Liver (tissue), 9 donors: Measurements from ENCODE around the gene ERO1B. TPM values are rescaled to one million over a fixed set of nuclear protein-coding genes. Genes with fewer than 3 reads are reported as not detected.

Source experiments
- DNase-seq: peaks from one replicate; pipeline ENCODE4 v3.0.0-alpha.2; 2017; ENCODE audit warnings: low spot score
- H3K27ac ChIP-seq, 2 donors: one replicate each; pipeline ENCODE4 v1.7.0; 2013; ENCODE audit warnings: inconsistent platforms in 2 of 2, low read length in 2 of 2, control low read depth in 1 of 2, low read depth in 1 of 2, mild to moderate bottlenecking in 1 of 2
- H3K27me3 ChIP-seq, 4 donors: one replicate each; pipeline versions ENCODE4 v1.6.1 to v1.7.0; 2013; ENCODE audit warnings: low read length in 3 of 4, inconsistent platforms in 1 of 4, mild to moderate bottlenecking in 1 of 4, moderate library complexity in 1 of 4; ENCODE audit not compliant: control insufficient read depth in 4 of 4, insufficient read depth in 4 of 4
- H3K36me3 ChIP-seq, 4 donors: one replicate each; pipeline versions ENCODE4 v1.6.1 to v1.7.0; 2013; ENCODE audit warnings: low read length in 3 of 4, mild to moderate bottlenecking in 3 of 4, low read depth in 1 of 4, moderate library complexity in 1 of 4; ENCODE audit not compliant: control insufficient read depth in 4 of 4, insufficient read depth in 3 of 4
- H3K4me1 ChIP-seq, 4 donors: one replicate each; pipeline versions ENCODE4 v1.6.1 to v1.7.0; 2013; ENCODE audit warnings: low read length in 3 of 4, mild to moderate bottlenecking in 3 of 4, moderate library complexity in 1 of 4; ENCODE audit not compliant: control insufficient read depth in 4 of 4, insufficient read depth in 4 of 4
- H3K4me3 ChIP-seq, 3 donors: one replicate each; pipeline versions ENCODE4 v1.6.1 to v1.7.0; 2013; ENCODE audit warnings: low read length in 3 of 3, control low read depth in 1 of 3, low read depth in 1 of 3, mild to moderate bottlenecking in 1 of 3
- H3K9ac ChIP-seq, 2 donors: one replicate each; pipeline ENCODE4 v1.7.0; 2013; ENCODE audit warnings: low read length in 2 of 2, mild to moderate bottlenecking in 2 of 2, moderate library complexity in 2 of 2, control low read depth in 1 of 2, low read depth in 1 of 2
- H3K9me3 ChIP-seq, 4 donors: one replicate each; pipeline versions ENCODE4 v1.6.1 to v1.7.0; 2013; ENCODE audit warnings: low read length in 3 of 4; ENCODE audit not compliant: control insufficient read depth in 4 of 4
- ATF3 ChIP-seq: IDR thresholded peaks from 2 replicates; pipeline ENCODE4 v1.6.1; 2016; ENCODE audit warnings: antibody characterized with exemption
- CTCF ChIP-seq: fragments of 150-350 bp; IDR thresholded peaks from 2 replicates; pipeline ENCODE4 v1.5.1; 2017; ENCODE audit warnings: improper control_type of control experiment, low read depth, low read length; ENCODE audit not compliant: missing input control
- EGR1 ChIP-seq, 2 donors: IDR thresholded peaks; 2 replicates each; pipeline ENCODE4 v1.6.1; 2016 to 2018; ENCODE audit warnings: antibody characterized with exemption in 2 of 2, low read depth in 2 of 2
- FOXA1 ChIP-seq: IDR thresholded peaks from 2 replicates; pipeline ENCODE4 v1.6.1; 2016; ENCODE audit warnings: antibody characterized with exemption
- GABPA ChIP-seq, 2 donors: IDR thresholded peaks in 1 of 2; conservative IDR thresholded peaks in 1 of 2; 2 replicates each; pipeline ENCODE4 v1.6.1; 2016; ENCODE audit warnings: antibody characterized with exemption in 2 of 2, mild to moderate bottlenecking in 1 of 2, moderate library complexity in 1 of 2
- HNF4A ChIP-seq, 2 donors: conservative IDR thresholded peaks; 2 replicates each; pipeline ENCODE4 v1.6.1; 2016; ENCODE audit warnings: antibody characterized with exemption in 2 of 2, mild to moderate bottlenecking in 2 of 2
- HNF4G ChIP-seq: IDR thresholded peaks from 2 replicates; pipeline ENCODE4 v1.6.1; 2016; ENCODE audit warnings: antibody characterized with exemption
- JUND ChIP-seq, 2 donors: IDR thresholded peaks; 2 replicates each; pipeline ENCODE4 v1.6.1; 2016; ENCODE audit warnings: antibody characterized with exemption in 2 of 2
- NR2F2 ChIP-seq: IDR thresholded peaks from 2 replicates; pipeline ENCODE4 v1.6.1; 2016; ENCODE audit warnings: antibody characterized with exemption
- RAD21 ChIP-seq, 2 donors: IDR thresholded peaks; 2 replicates each; pipeline ENCODE4 v1.6.1; 2016; ENCODE audit warnings: antibody characterized with exemption in 2 of 2, mild to moderate bottlenecking in 2 of 2
- RXRA ChIP-seq, 2 donors: IDR thresholded peaks; 2 replicates each; pipeline ENCODE4 v1.6.1; 2017 to 2018; ENCODE audit warnings: antibody characterized with exemption in 2 of 2, mild to moderate bottlenecking in 1 of 2
- SP1 ChIP-seq: IDR thresholded peaks from 2 replicates; pipeline ENCODE4 v1.6.1; 2018; ENCODE audit warnings: antibody characterized with exemption, mild to moderate bottlenecking
- TAF1 ChIP-seq: conservative IDR thresholded peaks from 2 replicates; pipeline ENCODE4 v1.6.1; 2016; ENCODE audit warnings: antibody characterized with exemption, mild to moderate bottlenecking
- YY1 ChIP-seq: IDR thresholded peaks from 2 replicates; pipeline ENCODE4 v1.6.1; 2016; ENCODE audit warnings: antibody characterized with exemption, mild to moderate bottlenecking
- WGBS: extraction: QIAGEN DNeasy Blood & Tissue Kit; methylation state at CpG from one replicate; pipeline ENCODE4 v1.1.7; 2013; 5-methylcytosine and 5-hydroxymethylcytosine counted together
- polyA plus RNA-seq, 2 donors: library from polyadenylated mRNA; stranded (reverse) in 1 of 2; unstranded in 1 of 2; fragments of 200-250 nt in 1 of 2; fragments of >200 nt in 1 of 2; fragmentation: Nextera tagmentation in 1 of 2; extraction: Ambion mirVana in 1 of 2; gene quantifications; one replicate each; pipeline versions ENCODE4 v1.2.1 to v1.2.3, GENCODE V29; 2013 to 2015
- total RNA-seq, 2 donors: library from RNA; depleted of rRNA; stranded (reverse); fragments of >200 nt; gene quantifications; one replicate each; pipeline ENCODE4 v1.2.3, GENCODE V29; 2014
- TF ChIP-seq, protein P1 (sequence below): IDR thresholded peaks from 2 replicates; pipeline ENCODE4 v1.6.1; 2016; ENCODE audit warnings: antibody characterized with exemption
- TF ChIP-seq, protein P2 (sequence below): IDR thresholded peaks from 2 replicates; pipeline ENCODE4 v1.6.1; 2016; ENCODE audit warnings: antibody characterized with exemption, mild to moderate bottlenecking
- TF ChIP-seq, protein P3 (sequence below): IDR thresholded peaks from 2 replicates; pipeline ENCODE4 v1.6.1; 2016; ENCODE audit warnings: antibody characterized with exemption
- donor health status: healthy.
- donor health status: healthy.
- donor health status: healthy.
- donor health status: healthy.
- donor health status: healthy.

Gene ERO1B
- total and polyA plus RNA-seq, 4 donors = 5.5 to 22.9 (median 8.9) TPM

GRCh38 chr1:236316437-236316836 is 34.7 kb upstream of the ERO1B start:
- WGBS = 92% methylated on average over 2 of the region's 2 CpGs

DNA sequence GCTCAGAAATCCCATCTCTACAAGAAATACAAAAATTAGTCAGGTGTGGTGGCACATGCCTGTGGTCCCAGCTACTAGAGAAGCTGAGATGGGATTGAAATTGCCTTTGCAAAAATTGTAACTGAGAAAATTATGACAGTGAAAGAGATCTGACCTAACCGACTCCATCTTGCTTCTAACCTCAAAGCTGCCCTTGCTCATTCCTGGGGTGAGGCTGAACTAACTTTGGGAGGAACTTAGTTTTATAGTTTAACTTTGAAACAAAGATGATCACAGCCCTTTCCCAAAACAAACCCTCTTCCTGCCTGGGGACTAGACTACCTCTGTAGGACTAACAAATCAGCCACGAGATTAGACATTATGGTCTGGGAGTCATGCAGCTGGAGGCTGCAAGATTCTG is 33.8 kb upstream of the ERO1B start:
- Histone ChIP-seq H3K9ac (no peak overlapping the region), H3K4me1 (no peaks in the 10 kb centered on the region), H3K27me3 (no peaks in the 10 kb centered on the region), H3K27ac (no peak overlapping the region), H3K36me3 (no peaks in the 10 kb centered on the region), H3K4me3 (no peak overlapping the region), H3K9me3 (no peaks in the 10 kb centered on the region)
- no peak for DNase-seq
- no peak for TF ChIP-seq HNF4G
- TF ChIP-seq, protein P1, sequence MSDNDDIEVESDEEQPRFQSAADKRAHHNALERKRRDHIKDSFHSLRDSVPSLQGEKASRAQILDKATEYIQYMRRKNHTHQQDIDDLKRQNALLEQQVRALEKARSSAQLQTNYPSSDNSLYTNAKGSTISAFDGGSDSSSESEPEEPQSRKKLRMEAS = no peak
- no peak for TF ChIP-seq ATF3
- TF ChIP-seq RAD21 (IDR thresholded peaks at IDR 0.05) = no peak
- TF ChIP-seq, protein P2, sequence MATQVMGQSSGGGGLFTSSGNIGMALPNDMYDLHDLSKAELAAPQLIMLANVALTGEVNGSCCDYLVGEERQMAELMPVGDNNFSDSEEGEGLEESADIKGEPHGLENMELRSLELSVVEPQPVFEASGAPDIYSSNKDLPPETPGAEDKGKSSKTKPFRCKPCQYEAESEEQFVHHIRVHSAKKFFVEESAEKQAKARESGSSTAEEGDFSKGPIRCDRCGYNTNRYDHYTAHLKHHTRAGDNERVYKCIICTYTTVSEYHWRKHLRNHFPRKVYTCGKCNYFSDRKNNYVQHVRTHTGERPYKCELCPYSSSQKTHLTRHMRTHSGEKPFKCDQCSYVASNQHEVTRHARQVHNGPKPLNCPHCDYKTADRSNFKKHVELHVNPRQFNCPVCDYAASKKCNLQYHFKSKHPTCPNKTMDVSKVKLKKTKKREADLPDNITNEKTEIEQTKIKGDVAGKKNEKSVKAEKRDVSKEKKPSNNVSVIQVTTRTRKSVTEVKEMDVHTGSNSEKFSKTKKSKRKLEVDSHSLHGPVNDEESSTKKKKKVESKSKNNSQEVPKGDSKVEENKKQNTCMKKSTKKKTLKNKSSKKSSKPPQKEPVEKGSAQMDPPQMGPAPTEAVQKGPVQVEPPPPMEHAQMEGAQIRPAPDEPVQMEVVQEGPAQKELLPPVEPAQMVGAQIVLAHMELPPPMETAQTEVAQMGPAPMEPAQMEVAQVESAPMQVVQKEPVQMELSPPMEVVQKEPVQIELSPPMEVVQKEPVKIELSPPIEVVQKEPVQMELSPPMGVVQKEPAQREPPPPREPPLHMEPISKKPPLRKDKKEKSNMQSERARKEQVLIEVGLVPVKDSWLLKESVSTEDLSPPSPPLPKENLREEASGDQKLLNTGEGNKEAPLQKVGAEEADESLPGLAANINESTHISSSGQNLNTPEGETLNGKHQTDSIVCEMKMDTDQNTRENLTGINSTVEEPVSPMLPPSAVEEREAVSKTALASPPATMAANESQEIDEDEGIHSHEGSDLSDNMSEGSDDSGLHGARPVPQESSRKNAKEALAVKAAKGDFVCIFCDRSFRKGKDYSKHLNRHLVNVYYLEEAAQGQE = no peak
- TF ChIP-seq YY1 = no peak
- no peak for TF ChIP-seq HNF4A (conservative IDR thresholded peaks at IDR 0.05)
- TF ChIP-seq JUND (IDR thresholded peaks at IDR 0.05) = no peak
- WGBS = 88% methylated on average over 2 of the region's 2 CpGs

More at GRCh38 chr1:236316437-236316836, 34.7 kb upstream of the ERO1B start:
- TF ChIP-seq JUND (IDR thresholded peaks at IDR 0.05) = no peak
- no peak for TF ChIP-seq HNF4A (conservative IDR thresholded peaks at IDR 0.05)
- TF ChIP-seq, protein P3, sequence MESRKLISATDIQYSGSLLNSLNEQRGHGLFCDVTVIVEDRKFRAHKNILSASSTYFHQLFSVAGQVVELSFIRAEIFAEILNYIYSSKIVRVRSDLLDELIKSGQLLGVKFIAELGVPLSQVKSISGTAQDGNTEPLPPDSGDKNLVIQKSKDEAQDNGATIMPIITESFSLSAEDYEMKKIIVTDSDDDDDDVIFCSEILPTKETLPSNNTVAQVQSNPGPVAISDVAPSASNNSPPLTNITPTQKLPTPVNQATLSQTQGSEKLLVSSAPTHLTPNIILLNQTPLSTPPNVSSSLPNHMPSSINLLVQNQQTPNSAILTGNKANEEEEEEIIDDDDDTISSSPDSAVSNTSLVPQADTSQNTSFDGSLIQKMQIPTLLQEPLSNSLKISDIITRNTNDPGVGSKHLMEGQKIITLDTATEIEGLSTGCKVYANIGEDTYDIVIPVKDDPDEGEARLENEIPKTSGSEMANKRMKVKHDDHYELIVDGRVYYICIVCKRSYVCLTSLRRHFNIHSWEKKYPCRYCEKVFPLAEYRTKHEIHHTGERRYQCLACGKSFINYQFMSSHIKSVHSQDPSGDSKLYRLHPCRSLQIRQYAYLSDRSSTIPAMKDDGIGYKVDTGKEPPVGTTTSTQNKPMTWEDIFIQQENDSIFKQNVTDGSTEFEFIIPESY = no peak
- no peak for TF ChIP-seq ATF3
- no peak for TF ChIP-seq YY1
- no peaks in the 10 kb centered on the region for H3K4me1 ChIP-seq
- no peak overlapping the region for H3K4me3 ChIP-seq
- DNase-seq = no peak
- H3K27ac ChIP-seq = no peak overlapping the region
- no peak overlapping the region for H3K9ac ChIP-seq
- no peaks in the 10 kb centered on the region for H3K27me3 ChIP-seq
- no peaks in the 10 kb centered on the region for H3K36me3 ChIP-seq
- H3K9me3 ChIP-seq = no peaks in the 10 kb centered on the region

DNA sequence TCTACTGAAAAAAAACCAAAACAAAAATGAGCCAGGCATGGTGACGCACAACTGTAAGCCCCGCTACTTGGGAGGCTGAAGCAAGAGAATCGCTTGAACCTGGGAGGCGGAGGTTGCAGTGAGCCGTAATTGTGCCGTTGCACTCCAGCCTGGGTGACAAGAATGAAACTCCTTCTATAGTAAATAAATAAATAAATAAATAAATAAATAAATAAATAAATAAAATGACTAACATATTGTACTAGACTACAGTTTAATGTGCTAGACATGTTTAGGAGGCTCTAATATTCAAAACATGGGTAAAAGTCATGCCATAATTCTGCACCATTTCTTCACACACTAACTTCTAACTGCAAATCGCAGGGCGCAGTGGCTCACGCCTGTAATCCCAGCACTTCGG is 33.3 kb upstream of the ERO1B start:
- DNase-seq = no peak
- 92% methylated on average over 10 of the region's 10 CpGs for WGBS
- no peak overlapping the region for H3K4me3 ChIP-seq
- TF ChIP-seq GABPA (IDR thresholded peaks at IDR 0.05 in 1 of 2, conservative IDR thresholded peaks at IDR 0.05 in 1 of 2) (no peak), EGR1 (IDR thresholded peaks at IDR 0.05; ENCODE audit: low read depth in 2 of 2) (no peak), CTCF (no peak), NR2F2 (no peak), HNF4A (conservative IDR thresholded peaks at IDR 0.05) (no peak), TAF1 (no peak), JUND (IDR thresholded peaks at IDR 0.05) (no peak), RXRA (IDR thresholded peaks at IDR 0.05) (no peak), HNF4G (no peak), ATF3 (no peak), SP1 (no peak), RAD21 (IDR thresholded peaks at IDR 0.05) (no peak), FOXA1 (no peak)
- TF ChIP-seq, protein P1 = no peak

More for the DNA sequence above, 33.3 kb upstream of the ERO1B start:
- Histone ChIP-seq H3K9ac (no peak overlapping the region), H3K36me3 (no peaks in the 10 kb centered on the region), H3K9me3 (no peaks in the 10 kb centered on the region), H3K27me3 (no peaks in the 10 kb centered on the region), H3K4me1 (no peaks in the 10 kb centered on the region), H3K27ac (no peak overlapping the region)
